ENCODE measurements around the gene CELF2.

CELF2 gene

DNA sequence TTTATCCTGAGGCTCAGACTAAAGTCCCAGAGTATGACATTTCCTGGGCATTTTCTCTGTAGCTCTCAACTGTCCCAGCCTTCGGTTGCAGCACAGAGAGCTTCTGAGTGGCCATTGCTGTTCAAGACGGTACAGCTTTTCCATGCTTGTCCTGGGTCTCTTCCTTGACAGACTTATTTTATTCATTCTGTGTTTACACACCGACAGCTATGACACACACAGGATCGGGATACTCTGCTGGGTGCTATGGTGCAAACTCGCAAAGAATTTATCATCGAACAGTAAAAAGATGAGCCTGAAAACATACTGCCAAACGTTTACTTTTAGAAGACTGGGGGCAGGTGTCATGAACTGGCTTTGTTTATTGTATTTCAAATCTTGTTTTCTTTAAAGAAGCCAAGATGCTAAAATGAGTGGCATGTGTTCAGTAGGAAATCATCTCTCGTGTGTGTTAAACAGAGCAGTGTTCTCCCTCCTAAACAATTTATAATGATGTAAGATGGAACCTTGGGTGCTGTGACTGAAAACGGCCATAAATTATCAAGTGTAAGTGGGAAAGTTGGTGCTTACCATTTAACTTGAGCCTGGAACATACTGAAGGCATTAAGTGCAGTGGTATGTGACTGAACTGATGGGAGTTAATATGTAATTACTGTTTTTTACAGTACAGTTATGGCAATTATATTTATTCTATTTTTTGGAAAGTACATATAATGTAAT is 120.8 kb downstream of the CELF2 start:
- no peak for DNase-seq

DNA sequence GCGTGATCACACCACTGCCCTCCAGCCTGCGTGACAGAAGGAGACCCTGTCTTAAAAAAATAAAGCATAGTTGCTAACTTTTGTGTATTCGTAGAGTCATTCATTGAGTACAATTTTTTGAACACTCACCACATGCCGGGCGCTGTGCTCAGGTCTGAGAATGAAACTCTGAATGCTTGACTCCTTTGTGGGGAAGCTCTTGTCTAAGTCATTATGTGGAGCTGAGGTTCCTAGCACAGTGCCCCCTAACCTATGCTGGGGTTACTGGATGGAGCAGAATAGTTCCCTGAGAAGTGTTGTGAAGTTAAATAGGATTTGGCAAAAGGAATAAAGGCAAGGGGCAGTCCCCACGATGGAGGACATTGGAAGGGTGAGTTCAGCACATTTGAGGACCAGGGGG is 123.3 kb downstream of the CELF2 start:
- no peak for DNase-seq

GRCh38 chr10:11141571-11142091 is 124.0 kb downstream of the CELF2 start:
- DNase-seq, result no peak

DNA sequence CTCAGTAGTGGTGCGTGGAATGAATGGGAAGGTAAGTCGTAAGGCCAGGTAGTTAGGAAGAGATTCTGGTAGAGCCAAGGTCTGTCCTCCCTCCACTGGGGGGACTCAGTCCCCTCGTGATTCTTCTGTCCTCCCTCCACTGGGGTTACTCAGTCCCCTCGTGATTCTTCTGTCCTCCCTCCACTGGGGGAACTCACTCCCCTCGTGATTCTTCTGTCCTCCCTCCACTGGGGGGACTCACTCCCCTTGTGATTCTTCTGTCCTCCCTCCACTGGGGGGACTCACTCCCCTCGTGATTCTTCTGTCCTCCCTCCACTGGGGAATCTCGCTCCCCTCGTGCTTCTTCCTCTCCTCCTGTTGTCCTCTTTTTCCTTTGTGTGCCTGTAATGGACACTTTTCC is 125.1 kb downstream of the CELF2 start:
- no peak for DNase-seq

- DNase-seq, result no peak
These were observed 125.6 kb downstream of the CELF2 start for GRCh38 chr10:11143242-11143641.

DNA sequence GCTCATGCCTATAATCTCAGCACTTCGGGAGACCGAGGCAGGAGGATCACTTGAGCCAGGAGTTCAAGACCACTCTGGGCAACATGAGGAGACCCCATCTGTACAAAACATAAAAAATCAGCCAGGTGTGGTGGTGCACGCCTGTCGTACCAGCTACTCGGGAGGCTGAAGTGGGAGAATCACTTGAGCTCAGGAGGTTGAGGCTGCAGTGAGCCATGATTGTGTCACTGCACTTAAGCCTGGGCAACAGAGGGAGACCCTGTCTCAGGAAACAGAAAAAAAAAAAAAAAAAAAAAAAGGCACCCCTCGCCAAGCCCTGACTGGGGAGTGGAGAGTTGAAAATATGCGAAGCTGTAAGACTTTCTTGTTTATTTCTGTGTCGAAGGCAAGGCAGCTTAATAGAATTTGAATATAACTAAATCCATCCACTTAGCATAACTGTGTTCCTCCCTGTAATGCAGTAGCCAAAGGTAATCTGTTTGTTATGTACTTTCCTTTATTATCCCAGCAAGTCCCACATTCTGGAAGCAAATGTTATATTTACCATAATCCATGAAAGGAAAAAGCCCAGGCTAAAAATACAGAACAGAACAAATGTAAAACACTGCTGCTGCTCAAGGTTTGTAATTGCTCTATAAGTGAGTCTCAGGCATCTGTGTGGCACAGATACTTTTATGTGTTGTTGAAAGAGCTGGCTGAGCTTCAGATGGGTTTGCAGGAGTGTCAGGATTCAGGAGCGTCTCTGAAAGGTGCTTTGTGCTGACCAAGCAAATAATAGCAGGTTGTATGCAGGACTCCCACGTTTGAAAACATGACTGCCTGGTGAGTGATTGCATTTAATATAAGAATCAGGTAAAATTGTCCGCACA is 127.2 kb downstream of the CELF2 start:
- DNase-seq, result no peak

DNA sequence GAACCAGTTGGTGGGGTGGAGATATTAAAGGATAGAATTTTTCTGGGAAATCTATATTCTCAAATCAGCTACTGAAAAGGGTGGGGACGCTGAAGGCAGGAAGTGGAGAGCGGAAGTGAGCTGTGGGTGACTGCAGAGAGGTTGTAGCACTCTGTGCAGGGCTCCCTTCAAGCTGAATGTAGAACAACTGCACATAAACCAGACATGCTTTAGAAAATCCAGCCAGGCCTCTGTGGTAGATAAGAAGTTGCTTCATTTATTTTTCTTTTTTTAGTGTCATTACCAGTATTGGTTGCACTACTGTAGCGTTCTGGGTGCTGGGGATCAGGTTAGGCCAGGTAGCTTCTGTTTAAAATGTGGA is 127.8 kb downstream of the CELF2 start:
- DNase-seq, result no peak

GRCh38 chr10:11146402-11147171 is 128.9 kb downstream of the CELF2 start:
- no peak for DNase-seq

DNA sequence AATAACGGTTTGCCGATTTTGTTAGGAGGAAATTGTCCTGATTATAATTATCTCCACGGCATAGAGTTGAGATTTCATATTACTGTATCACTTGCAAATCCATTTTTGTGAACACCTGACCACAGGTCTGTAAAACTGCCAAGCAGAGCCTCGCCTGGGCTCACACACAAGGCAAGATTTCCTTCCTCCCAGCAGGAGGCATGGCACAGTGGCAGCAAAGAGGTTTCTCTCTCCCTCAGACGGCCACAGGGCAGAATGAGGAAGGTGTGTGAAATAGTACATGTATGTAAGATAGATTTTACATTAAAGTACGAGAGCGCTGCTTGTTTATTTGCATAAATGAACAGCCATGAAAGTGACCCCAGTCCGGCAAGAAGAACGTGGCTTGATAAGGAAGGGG is 130.1 kb downstream of the CELF2 start:
- no peak for DNase-seq

DNA sequence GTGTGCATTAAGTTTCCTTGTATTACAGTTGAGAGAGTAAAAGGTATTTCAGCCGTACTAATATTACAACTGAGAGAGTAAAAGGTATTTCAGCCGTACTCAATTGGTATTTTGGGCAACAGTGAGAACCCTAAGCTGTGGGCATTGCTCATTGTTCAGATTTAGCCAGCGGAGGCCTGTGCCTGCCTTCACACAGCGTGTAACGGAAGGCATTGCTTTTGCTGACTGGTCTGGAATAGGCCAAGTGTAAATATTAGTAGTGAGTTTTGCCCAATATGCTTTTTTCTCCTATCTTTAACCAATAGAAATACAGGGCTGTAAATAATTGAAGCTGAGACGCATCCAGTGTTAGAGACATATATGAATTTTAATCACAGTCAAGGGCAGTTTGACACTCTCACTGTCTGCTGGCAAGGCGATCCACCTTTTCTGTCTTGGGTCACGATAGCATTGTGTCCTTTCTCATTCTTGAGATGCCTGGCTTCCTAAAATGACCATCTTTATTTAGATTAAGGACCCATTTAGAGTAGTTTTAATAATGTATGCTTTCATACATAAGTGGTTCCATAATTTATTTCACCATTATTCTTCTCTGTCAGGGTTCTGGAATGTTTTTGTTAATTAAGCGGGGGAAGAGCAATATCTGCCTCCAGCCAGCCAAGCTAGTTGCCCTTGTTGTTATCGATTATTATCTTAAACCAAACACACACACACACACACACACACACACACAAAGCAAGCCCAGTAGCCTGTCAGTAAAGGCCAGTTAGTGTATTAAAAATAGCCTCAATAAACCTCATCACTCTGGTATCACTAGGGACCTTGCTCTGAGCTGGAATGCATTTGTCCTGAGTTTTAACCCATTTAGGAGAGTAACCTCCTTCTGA is 130.7 kb downstream of the CELF2 start:
- DNase-seq, result no peak

GRCh38 chr10:11149807-11150141 is 132.1 kb downstream of the CELF2 start:
- DNase-seq, result no peak

GRCh38 chr10:11150231-11150731 is 132.6 kb downstream of the CELF2 start:
- DNase-seq, result no peak

DNA sequence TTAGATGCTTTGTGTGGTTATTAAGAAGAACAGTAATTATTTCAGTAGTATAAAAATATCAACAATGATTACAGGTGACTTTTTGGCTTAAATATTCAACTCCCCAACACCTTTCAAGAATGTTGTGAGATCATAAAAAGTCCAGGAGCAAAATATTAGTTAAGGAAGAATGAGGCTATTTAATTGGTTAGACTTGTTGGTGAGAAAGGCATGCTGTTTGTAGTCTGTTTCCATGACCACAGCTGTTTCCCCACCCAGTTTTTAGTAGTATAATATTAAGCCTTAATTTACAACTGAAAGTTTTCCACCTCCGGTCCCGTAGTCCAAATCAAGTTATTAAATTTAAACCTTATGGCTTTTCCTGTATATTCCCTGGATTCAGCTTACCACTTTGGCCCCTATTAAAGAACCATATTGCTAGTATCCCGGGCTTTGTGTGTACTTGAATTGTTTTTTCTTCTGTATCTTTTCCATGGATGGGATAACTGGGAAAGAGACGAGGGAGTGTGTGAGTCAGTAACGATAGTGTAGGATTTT is 133.3 kb downstream of the CELF2 start:
- no peak for DNase-seq

GRCh38 chr10:11152801-11153200 is 135.1 kb downstream of the CELF2 start:
- no peak for DNase-seq

DNA sequence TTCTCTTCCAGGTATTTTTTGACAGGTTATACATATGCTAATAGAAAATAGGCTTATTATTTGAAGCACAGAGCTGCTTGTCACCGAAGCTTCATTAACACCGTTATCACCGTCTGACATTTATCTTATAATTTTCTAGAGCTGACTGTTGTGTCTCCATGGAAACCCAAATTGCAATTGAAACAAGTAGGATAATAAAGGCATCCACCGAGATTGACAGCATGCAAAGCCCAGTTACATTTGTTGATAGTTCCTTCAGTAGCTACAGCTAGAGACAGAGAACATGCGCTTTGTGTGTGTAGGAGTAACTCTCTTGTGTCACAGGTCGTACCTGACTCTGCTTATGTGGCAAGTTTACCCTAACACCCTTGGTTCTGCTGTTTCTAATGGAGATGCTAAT is 135.6 kb downstream of the CELF2 start:
- DNase-seq, result no peak

GRCh38 chr10:11153766-11154165 is 136.1 kb downstream of the CELF2 start:
- no peak for DNase-seq

DNA sequence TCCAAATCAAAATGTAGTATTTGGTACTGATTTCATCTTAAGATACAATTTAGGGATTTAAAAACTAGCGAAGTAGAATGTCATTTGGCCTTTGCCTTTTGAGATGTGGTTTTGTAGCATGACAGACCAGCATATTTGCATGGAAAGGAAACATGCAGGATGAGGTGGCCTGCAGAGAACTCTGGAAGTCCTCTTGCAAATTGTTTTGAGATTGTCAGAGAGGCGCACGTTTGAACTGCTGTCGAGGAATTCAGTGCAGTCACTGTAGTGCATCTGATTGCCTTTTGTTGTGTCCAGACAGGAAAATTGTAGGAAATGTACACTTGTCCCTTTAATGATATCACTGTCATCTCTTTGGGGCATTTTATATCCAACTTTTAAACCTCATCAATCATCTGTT is 136.7 kb downstream of the CELF2 start:
- DNase-seq, result no peak

DNA sequence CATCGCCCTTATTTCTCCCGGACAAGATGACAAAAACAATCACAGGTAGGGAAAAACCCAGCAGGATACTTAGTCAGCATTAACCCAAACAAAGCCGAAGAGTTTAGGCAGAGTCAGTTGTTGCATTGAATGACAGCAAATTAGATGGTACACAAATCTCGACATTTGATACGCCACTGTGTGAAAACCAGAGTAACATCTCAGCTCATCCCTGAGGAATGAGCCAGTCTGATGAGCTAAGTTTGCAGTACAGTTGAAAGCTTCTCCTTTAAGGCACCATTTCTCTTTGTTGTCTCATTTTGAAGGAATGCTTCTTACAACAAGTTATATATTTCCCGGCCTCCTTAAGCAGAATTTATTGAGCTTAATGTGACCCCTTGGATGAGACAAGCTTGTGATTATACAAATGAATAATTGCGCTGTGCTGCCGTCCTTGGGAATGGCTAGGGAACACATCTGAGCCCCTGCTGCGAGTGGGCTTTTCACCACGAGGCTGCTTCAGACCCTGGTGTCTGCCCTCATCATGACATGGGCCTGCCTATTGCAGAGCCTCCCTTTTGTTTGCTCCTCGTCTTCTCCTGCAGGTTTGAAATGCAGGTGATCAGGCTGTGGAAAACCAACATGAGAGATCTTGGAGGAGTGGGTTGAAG is 137.3 kb downstream of the CELF2 start:
- no peak for DNase-seq

GRCh38 chr10:11156480-11156879 is 138.8 kb downstream of the CELF2 start:
- DNase-seq, result no peak

- DNase-seq, result no peak
These were observed 139.8 kb downstream of the CELF2 start for GRCh38 chr10:11157292-11158076.

DNA sequence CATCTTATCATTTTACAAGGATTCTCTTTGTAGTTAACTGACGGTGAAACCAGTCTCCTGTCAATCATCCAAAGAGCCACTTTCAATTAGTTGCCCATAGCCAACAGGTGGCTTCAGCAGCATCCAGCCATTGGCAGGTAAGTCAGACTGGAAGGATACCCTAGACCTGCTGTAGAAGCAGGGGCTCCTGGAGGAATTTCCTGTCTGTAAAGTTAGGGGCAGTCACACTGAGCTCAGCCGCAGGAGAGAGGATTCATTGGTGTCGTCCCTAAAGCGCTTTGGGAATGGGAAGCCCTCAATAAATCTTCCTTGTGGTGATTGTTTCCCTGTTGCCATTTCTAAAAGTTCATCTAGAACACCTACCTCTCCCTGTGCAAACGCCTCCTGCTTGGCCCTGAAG is 140.4 kb downstream of the CELF2 start:
- no peak for DNase-seq

Measured in right hindlimb (tissue), 1 donor.